Endothelial cell of umbilical vein (primary cell): ENCODE results near the gene MAP2K7. TPM values are rescaled to one million over a fixed set of nuclear protein-coding genes. Genes with fewer than 3 reads are reported as not detected.
A peak's percentile ranks its signal among the peaks of the same experiment; 100 is the strongest.
"Not testable (repeated sequence)": the region's sequence is repeated elsewhere in the genome, so short reads cannot be mapped to it uniquely, and the experiment has no call there.

ENCODE experiments used
- BruUV-seq: library from RNA; stranded (reverse); fragments of 400-500 nt; replicated peaks from 2 replicates; lab custom pipeline; 2021; lab: Mats Ljungman, UMichigan
- CTCF ChIA-PET: fragments of 300-600, 350-600 bp; sonication (Branson Sonifier 250); formaldehyde crosslinking; loops from one replicate; lab custom pipeline; 2021; ENCODE audit warnings: antibody characterized with exemption, inconsistent platforms; lab: Charles Lee
- POLR2A ChIA-PET: fragments of 300-600, 350-600 bp; sonication (Branson Sonifier 250); formaldehyde crosslinking; loops from one replicate; lab custom pipeline; 2021; ENCODE audit warnings: antibody characterized with exemption, inconsistent platforms; lab: Charles Lee
- DNase-seq: peaks from one replicate; pipeline ENCODE4 v3.0.0-alpha.2; 2011; ENCODE audit warnings: low read depth, low spot score
- FAIRE-seq: peaks from 2 replicates; lab custom pipeline; 2011; peaks lifted over from hg19 to GRCh38; lab: Jason Lieb, UNC
- H2AFZ ChIP-seq: 2 replicates; pipeline ENCODE4 v1.6.0; 2012; ENCODE audit warnings: low read depth, low read length, control low read depth, inconsistent platforms
- H3K27ac ChIP-seq: 2 replicates; pipeline ENCODE4 v1.5.1; 2011; ENCODE audit warnings: low read depth, mild to moderate bottlenecking, control low read depth, low read length, moderate library complexity; ENCODE audit not compliant: insufficient read depth
- H3K27me3 ChIP-seq, 2 experiments: 2 replicates each; pipeline versions ENCODE4 v1.6.0 to v1.6.1; 2011; ENCODE audit warnings: low read length in 2 of 2, mixed read lengths in 1 of 2; ENCODE audit not compliant: control insufficient read depth in 2 of 2, insufficient read depth in 2 of 2
- H3K36me3 ChIP-seq, 2 experiments: 2 replicates in 1 of 2; 3 replicates in 1 of 2; pipeline ENCODE4 v1.5.1; 2011; ENCODE audit warnings: low read length in 2 of 2, mild to moderate bottlenecking in 1 of 2, moderate library complexity in 1 of 2; ENCODE audit not compliant: control insufficient read depth in 2 of 2, insufficient read depth in 2 of 2; ENCODE audit errors: extremely low read depth in 1 of 2
- H3K4me1 ChIP-seq: 3 replicates; pipeline ENCODE4 v1.5.1; 2011; ENCODE audit warnings: mild to moderate bottlenecking, low read length; ENCODE audit not compliant: control insufficient read depth, insufficient read depth; ENCODE audit errors: extremely low read depth
- H3K4me2 ChIP-seq: 2 replicates; pipeline ENCODE4 v1.6.1; 2011; ENCODE audit warnings: low read length, control low read depth, mixed read lengths; ENCODE audit not compliant: insufficient read depth
- H3K4me3 ChIP-seq, 3 experiments: fragments of 200-600 bp in 1 of 3; sonication (generic), shearing (Covaris generic) in 1 of 3; replicated peaks in 1 of 3; 2 replicates each; pipeline ENCODE4 v1.5.1; 2011 to 2016; ENCODE audit warnings: control low read depth in 3 of 3, low read length in 3 of 3, mild to moderate bottlenecking in 2 of 3, inconsistent platforms in 1 of 3, low read depth in 1 of 3, moderate library complexity in 1 of 3; ENCODE audit not compliant: insufficient read depth in 1 of 3
- H3K79me2 ChIP-seq: 2 replicates; pipeline ENCODE4 v1.6.0; 2012; ENCODE audit warnings: low read length, inconsistent platforms; ENCODE audit not compliant: control insufficient read depth, insufficient read depth
- H3K9ac ChIP-seq: replicated peaks from 2 replicates; pipeline ENCODE3; 2011; ENCODE audit warnings: low read length, control low read depth; ENCODE audit not compliant: insufficient read depth; ENCODE audit errors: extremely low read depth
- H3K9me1 ChIP-seq: replicated peaks from 3 replicates; pipeline ENCODE4 v1.6.0; 2011; ENCODE audit warnings: mild to moderate bottlenecking, low read length; ENCODE audit not compliant: control insufficient read depth, insufficient read depth; ENCODE audit errors: extremely low read depth
- H3K9me3 ChIP-seq: replicated peaks from 2 replicates; pipeline ENCODE4 v1.5.1; 2012; ENCODE audit warnings: low read length, inconsistent platforms; ENCODE audit not compliant: control insufficient read depth, insufficient read depth
- H4K20me1 ChIP-seq: replicated peaks from 2 replicates; pipeline ENCODE3; 2011; ENCODE audit warnings: mild to moderate bottlenecking, low read length; ENCODE audit not compliant: control insufficient read depth, insufficient read depth; ENCODE audit errors: extremely low read depth
- EZH2 ChIP-seq: IDR thresholded peaks from 2 replicates; pipeline ENCODE4 v1.6.1; 2012; ENCODE audit warnings: borderline replicate concordance, low read depth, mild to moderate bottlenecking, moderate library complexity, low read length, inconsistent platforms; ENCODE audit not compliant: severe bottlenecking
- FOS ChIP-seq: IDR thresholded peaks from 2 replicates; pipeline ENCODE4 v1.6.1; 2011; ENCODE audit warnings: mild to moderate bottlenecking, low read length, moderate library complexity, borderline replicate concordance; ENCODE audit not compliant: insufficient read depth
- JUN ChIP-seq: IDR thresholded peaks from 2 replicates; pipeline ENCODE4 v1.6.1; 2011; ENCODE audit warnings: borderline replicate concordance, low read depth; ENCODE audit not compliant: insufficient read length, insufficient read depth
- MYC ChIP-seq: IDR thresholded peaks from one replicate; pipeline ENCODE4 v1.6.1; 2011; ENCODE audit warnings: mild to moderate bottlenecking, low read depth, low read length
- POLR2A ChIP-seq: IDR thresholded peaks from 2 replicates; pipeline ENCODE4 v1.6.1; 2012; ENCODE audit warnings: low read depth, mild to moderate bottlenecking, control low read depth, low read length
- POLR2AphosphoS5 ChIP-seq: IDR thresholded peaks from 2 replicates; pipeline ENCODE4 v1.6.1; 2012; ENCODE audit warnings: low read depth, mild to moderate bottlenecking, control low read depth, low read length, moderate library complexity; ENCODE audit not compliant: insufficient read depth
- dilution Hi-C: fragments of 300-500 bp; cut with MboI; formaldehyde crosslinking; loops from one replicate; pipeline ENCODE4 v1.15.0; 2019; ENCODE audit warnings: low sequenced_read_pairs; ENCODE audit not compliant: extremely low pct_ligation_motif_present
- intact Hi-C: fragments of 100-400 bp; cut with micrococcal nuclease; formaldehyde crosslinking; loops from one replicate; pipeline ENCODE4 v1.10.0; 2022
- polyA plus RNA-seq, 4 experiments: library from polyadenylated mRNA; depleted of rRNA in 3 of 4; stranded (reverse) in 3 of 4; unstranded in 1 of 4; fragments of >200 nt; gene quantifications; 2 replicates each; pipeline versions ENCODE4 v1.2.1 to v1.2.3, GENCODE V29; 2011 to 2012; ENCODE audit warnings: missing spikeins in 1 of 4
- total RNA-seq: library from RNA; stranded (reverse); gene quantifications from 2 replicates; pipeline ENCODE4 v1.2.3, GENCODE V29; 2021
- TF ChIP-seq, protein P1 (sequence below), 2 donors: IDR thresholded peaks; 1 replicate in 1 of 2; 2 replicates in 1 of 2; pipeline ENCODE4 v1.5.1; 2011; ENCODE audit warnings: low read length in 2 of 2, mild to moderate bottlenecking in 2 of 2, moderate library complexity in 2 of 2, control low read depth in 1 of 2, inconsistent platforms in 1 of 2, low read depth in 1 of 2; ENCODE audit not compliant: insufficient read depth in 1 of 2; ENCODE audit errors: extremely low read depth in 1 of 2
- TF ChIP-seq, protein P2 (sequence below): IDR thresholded peaks from 2 replicates; pipeline ENCODE4 v1.6.1; 2011; ENCODE audit not compliant: insufficient read depth, insufficient read length

The MAP2K7 gene
- total and polyA plus RNA-seq, 2 donors (not counting 3 experiments of a cell fraction or from before 2014, with no cell fraction given): 13.8 to 36.0 TPM

GRCh38 chr19:7888826-7889217, 14.9 kb upstream of the MAP2K7 start:
- no peaks in the 10 kb centered on the region for H3K27me3 ChIP-seq
- POLR2A ChIA-PET: no interaction called here

GRCh38 chr19:7893362-7894101, 10.1 kb upstream of the MAP2K7 start:
- H3K79me2 ChIP-seq, FAIRE-seq, H2AFZ ChIP-seq, intact Hi-C loops, H3K9me3 ChIP-seq, H3K27ac ChIP-seq, DNase-seq, H4K20me1 ChIP-seq, H3K9ac ChIP-seq, POLR2A ChIA-PET, H3K27me3 ChIP-seq, H3K4me2 ChIP-seq, BruUV-seq, H3K36me3 ChIP-seq, H3K4me3 ChIP-seq, CTCF ChIA-PET, H3K9me1 ChIP-seq, dilution Hi-C loops, H3K4me1 ChIP-seq: not testable (repeated sequence)

More at GRCh38 chr19:7888826-7889217, 14.9 kb upstream of the MAP2K7 start:
- CTCF ChIA-PET: interaction anchor here (1.0 to 4.7 kb wide), 5 partner anchors 10 to 321 kb away, joined by 3 to 20 read pairs (median 3); partner anchors contain the start of gene TRAPPC5
- intact Hi-C loops (loop anchor here (1.0 kb wide), 1 partner anchor 14 kb away; the partner anchor contains the start of gene MAP2K7), dilution Hi-C loops (no loop called here)
- DNase-seq (no peak), FAIRE-seq (no peak)
- peak overlapping the region; percentile 51 for H3K9ac ChIP-seq
- peak overlapping the region; percentile 62 for H3K4me2 ChIP-seq
- H3K27ac ChIP-seq: peak overlapping the region; percentile 22
- no peak for TF ChIP-seq MYC
- no peak for TF ChIP-seq POLR2A
- TF ChIP-seq EZH2: no peak
- TF ChIP-seq JUN: no peak
- no peak for TF ChIP-seq POLR2AphosphoS5
- TF ChIP-seq, protein P1, sequence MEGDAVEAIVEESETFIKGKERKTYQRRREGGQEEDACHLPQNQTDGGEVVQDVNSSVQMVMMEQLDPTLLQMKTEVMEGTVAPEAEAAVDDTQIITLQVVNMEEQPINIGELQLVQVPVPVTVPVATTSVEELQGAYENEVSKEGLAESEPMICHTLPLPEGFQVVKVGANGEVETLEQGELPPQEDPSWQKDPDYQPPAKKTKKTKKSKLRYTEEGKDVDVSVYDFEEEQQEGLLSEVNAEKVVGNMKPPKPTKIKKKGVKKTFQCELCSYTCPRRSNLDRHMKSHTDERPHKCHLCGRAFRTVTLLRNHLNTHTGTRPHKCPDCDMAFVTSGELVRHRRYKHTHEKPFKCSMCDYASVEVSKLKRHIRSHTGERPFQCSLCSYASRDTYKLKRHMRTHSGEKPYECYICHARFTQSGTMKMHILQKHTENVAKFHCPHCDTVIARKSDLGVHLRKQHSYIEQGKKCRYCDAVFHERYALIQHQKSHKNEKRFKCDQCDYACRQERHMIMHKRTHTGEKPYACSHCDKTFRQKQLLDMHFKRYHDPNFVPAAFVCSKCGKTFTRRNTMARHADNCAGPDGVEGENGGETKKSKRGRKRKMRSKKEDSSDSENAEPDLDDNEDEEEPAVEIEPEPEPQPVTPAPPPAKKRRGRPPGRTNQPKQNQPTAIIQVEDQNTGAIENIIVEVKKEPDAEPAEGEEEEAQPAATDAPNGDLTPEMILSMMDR (IDR thresholded peaks at IDR 0.05; ENCODE audit: extremely low read depth in 1 of 2, insufficient read depth in 1 of 2, low read depth in 1 of 2, low read length in 2 of 2): no peak
- no peak for TF ChIP-seq FOS
- TF ChIP-seq, protein P2, sequence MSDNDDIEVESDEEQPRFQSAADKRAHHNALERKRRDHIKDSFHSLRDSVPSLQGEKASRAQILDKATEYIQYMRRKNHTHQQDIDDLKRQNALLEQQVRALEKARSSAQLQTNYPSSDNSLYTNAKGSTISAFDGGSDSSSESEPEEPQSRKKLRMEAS: no peak
- BruUV-seq: TSS peak; percentile 46
- H3K36me3 ChIP-seq: no peaks in the 10 kb centered on the region
- no peaks in the 10 kb centered on the region for H3K9me1 ChIP-seq
- no peaks in the 10 kb centered on the region for H3K79me2 ChIP-seq
- peak overlapping the region; percentile 31 to 43 (median 42) for H3K4me3 ChIP-seq
- no peaks in the 10 kb centered on the region for H3K9me3 ChIP-seq
- no peaks in the 10 kb centered on the region for H4K20me1 ChIP-seq
- peaks cover 8% of the 10 kb centered on the region for H3K4me1 ChIP-seq
- H2AFZ ChIP-seq: peak overlapping the region; percentile 96
